ENCODE data around the gene NARF.

The NARF gene

GRCh38 chr17:82486231-82487094 lies 27.9 kb downstream of the NARF start:
- H3K27ac Mint-ChIP-seq, result peak overlapping the region; percentile 82
- peaks cover 54% of the 10 kb centered on the region for H3K36me3 Mint-ChIP-seq
- peaks cover 26% of the 10 kb centered on the region for H3K4me1 Mint-ChIP-seq
- no peaks in the 10 kb centered on the region for H3K27me3 Mint-ChIP-seq
- peak; percentile 37 for DNase-seq
- CTCF ChIA-PET, result no interaction called here
- no peaks in the 10 kb centered on the region for H3K9me3 Mint-ChIP-seq
- H3K4me3 Mint-ChIP-seq, result peak overlapping the region; percentile 26

GRCh38 chr17:82487910-82488309 lies 29.4 kb downstream of the NARF start:
- CTCF ChIA-PET, result interaction anchor here (0.5 kb wide), 1 partner anchor 50 kb away, joined by 3 read pairs; no protein-coding TSS in a partner anchor
- Mint-ChIP-seq H3K27me3 (no peaks in the 10 kb centered on the region), H3K4me3 (no peak overlapping the region), H3K9me3 (no peaks in the 10 kb centered on the region), H3K36me3 (peaks cover 44% of the 10 kb centered on the region), H3K4me1 (peaks cover 26% of the 10 kb centered on the region), H3K27ac (no peak overlapping the region)
- DNase-seq, result no peak

DNA sequence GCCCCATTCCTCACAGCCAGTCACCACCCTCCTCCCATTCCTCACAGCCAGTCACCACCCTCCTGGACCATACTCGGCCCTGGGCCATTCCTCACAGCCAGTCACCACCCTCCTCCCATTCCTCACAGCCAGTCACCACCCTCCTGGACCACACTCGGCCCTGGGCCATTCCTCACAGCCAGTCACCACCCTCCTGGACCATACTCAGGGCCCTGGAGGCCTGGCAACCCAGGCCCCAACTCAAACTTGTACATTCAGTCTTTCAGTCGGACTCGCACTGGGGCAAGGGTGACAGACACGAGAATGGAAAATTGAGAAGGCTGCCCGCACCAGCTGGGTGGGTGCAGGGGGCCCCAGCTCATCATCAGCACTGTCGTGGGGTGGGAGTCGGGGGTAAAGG lies 30.6 kb downstream of the NARF start:
- CTCF ChIA-PET, result no interaction called here
- H3K4me1 Mint-ChIP-seq, result peaks cover 30% of the 10 kb centered on the region
- DNase-seq, result no peak
- no peak overlapping the region for H3K4me3 Mint-ChIP-seq
- H3K9me3 Mint-ChIP-seq, result no peaks in the 10 kb centered on the region
- H3K27ac Mint-ChIP-seq, result no peak overlapping the region
- peaks cover 3% of the 10 kb centered on the region for H3K27me3 Mint-ChIP-seq
- peaks cover 38% of the 10 kb centered on the region for H3K36me3 Mint-ChIP-seq

DNA sequence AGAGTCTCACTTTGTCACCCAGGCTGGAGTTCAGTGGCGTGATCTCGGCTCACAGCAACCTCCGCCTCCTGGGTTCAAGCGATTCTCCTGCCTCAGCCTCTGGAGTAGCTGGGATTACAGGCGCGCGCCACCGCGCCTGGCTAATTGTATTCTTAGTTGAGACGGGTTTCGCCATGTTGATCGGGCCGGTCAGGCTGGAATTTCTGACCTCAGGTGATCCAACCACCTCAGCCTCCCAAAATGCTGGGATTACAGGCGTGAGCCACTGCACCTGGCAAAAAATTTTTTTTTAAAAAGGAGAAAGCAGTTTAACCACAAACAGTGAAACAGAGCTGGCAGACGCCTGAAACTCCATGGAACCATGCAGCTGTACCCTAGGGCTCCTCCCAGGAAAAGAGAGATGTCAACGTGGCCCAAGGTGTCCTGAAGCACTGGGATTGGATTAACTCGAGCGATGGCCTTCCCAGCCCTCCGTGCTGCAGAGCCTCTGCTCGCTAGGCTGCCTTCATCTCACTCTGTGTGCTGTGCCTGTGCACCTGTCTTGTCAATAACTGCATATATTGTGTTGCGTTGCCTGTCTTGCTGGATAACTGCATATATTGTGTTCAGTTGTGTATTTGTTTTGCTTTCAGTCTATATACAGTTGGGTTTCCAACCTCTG lies 31.4 kb downstream of the NARF start:
- H3K27me3 Mint-ChIP-seq, result peaks cover 10% of the 10 kb centered on the region
- CTCF ChIA-PET, result no interaction called here
- no peak overlapping the region for H3K27ac Mint-ChIP-seq
- H3K9me3 Mint-ChIP-seq, result no peaks in the 10 kb centered on the region
- H3K4me3 Mint-ChIP-seq, result no peak overlapping the region
- H3K4me1 Mint-ChIP-seq, result peaks cover 34% of the 10 kb centered on the region
- no peak for DNase-seq
- peaks cover 33% of the 10 kb centered on the region for H3K36me3 Mint-ChIP-seq

- Mint-ChIP-seq H3K4me1 (peaks cover 31% of the 10 kb centered on the region), H3K27ac (no peak overlapping the region), H3K36me3 (peaks cover 27% of the 10 kb centered on the region), H3K4me3 (no peak overlapping the region), H3K9me3 (no peaks in the 10 kb centered on the region), H3K27me3 (peaks cover 10% of the 10 kb centered on the region)
- no peak for DNase-seq
- CTCF ChIA-PET, result no interaction called here
Observed at GRCh38 chr17:82490512-82491195, 32.1 kb downstream of the NARF start.

- H3K9me3 Mint-ChIP-seq, result no peaks in the 10 kb centered on the region
- CTCF ChIA-PET, result no interaction called here
- no peak for DNase-seq
- H3K4me1 Mint-ChIP-seq, result peaks cover 31% of the 10 kb centered on the region
- H3K27ac Mint-ChIP-seq, result no peak overlapping the region
- peaks cover 22% of the 10 kb centered on the region for H3K36me3 Mint-ChIP-seq
- peaks cover 10% of the 10 kb centered on the region for H3K27me3 Mint-ChIP-seq
- H3K4me3 Mint-ChIP-seq, result no peak overlapping the region
Observed at GRCh38 chr17:82491196-82491530, 32.6 kb downstream of the NARF start.

- Mint-ChIP-seq H3K27me3 (peaks cover 10% of the 10 kb centered on the region), H3K27ac (no peak overlapping the region), H3K4me1 (peaks cover 28% of the 10 kb centered on the region), H3K36me3 (peaks cover 19% of the 10 kb centered on the region), H3K9me3 (no peaks in the 10 kb centered on the region), H3K4me3 (no peak overlapping the region)
- DNase-seq, result no peak
- CTCF ChIA-PET, result no interaction called here
Observed at GRCh38 chr17:82491533-82491932, 33.0 kb downstream of the NARF start.

DNA sequence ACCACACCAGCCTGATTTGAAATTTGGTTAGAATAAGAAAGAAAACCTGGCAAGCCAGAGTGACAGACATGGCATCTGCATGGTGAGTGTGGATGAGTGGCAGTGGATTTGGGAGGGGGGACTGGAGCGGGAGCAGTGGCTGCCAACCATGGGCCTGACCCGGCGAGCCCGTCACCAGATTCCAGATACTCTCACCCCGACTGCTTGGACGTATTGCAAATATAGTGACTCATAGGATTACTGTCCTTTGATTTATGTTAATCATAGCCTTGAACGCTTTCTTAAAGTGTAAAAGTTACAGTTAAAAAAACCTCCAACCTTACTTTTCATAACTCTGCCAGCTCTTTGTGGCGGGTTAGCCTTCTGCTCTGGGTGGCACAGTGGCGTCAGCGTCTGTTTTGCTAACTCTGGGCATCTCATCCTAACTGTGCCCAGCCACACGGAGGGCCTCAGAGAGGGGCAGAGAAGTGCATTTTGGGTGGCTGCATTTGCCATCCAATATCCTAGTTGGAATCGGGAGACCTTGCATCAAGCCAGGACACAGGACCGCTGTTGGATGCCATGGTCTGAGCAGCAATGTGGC lies 34.2 kb downstream of the NARF start:
- CTCF ChIA-PET, result interaction anchor here (1.4 kb wide), 1 partner anchor 60 kb away, joined by 3 read pairs; no protein-coding TSS in a partner anchor
- no peak for DNase-seq
- H3K9me3 Mint-ChIP-seq, result no peaks in the 10 kb centered on the region
- H3K27ac Mint-ChIP-seq, result no peak overlapping the region
- H3K4me1 Mint-ChIP-seq, result peaks cover 31% of the 10 kb centered on the region
- peaks cover 10% of the 10 kb centered on the region for H3K27me3 Mint-ChIP-seq
- peaks cover 11% of the 10 kb centered on the region for H3K36me3 Mint-ChIP-seq
- H3K4me3 Mint-ChIP-seq, result no peak overlapping the region

- Mint-ChIP-seq H3K9me3 (no peaks in the 10 kb centered on the region), H3K27ac (no peak overlapping the region)
Observed at GRCh38 chr17:82493226-82493781, 34.8 kb downstream of the NARF start.

GRCh38 chr17:82494236-82495055 lies 35.9 kb downstream of the NARF start:
- H3K36me3 Mint-ChIP-seq, result peaks cover 2% of the 10 kb centered on the region
- CTCF ChIA-PET, result interaction anchor here (0.7 to 1.3 kb wide), 2 partner anchors 25 to 57 kb away, joined by 3 read pairs; partner anchors contain the start of gene FOXK2
- H3K4me3 Mint-ChIP-seq, result peak overlapping the region; percentile 44
- H3K9me3 Mint-ChIP-seq, result no peaks in the 10 kb centered on the region
- peaks cover 44% of the 10 kb centered on the region for H3K4me1 Mint-ChIP-seq
- peaks cover 10% of the 10 kb centered on the region for H3K27me3 Mint-ChIP-seq
- H3K27ac Mint-ChIP-seq, result peak overlapping the region; percentile 84
- peak; percentile 92 for DNase-seq

More at GRCh38 chr17:82493226-82493781, 34.8 kb downstream of the NARF start:
- Mint-ChIP-seq H3K4me1 (peaks cover 36% of the 10 kb centered on the region), H3K27me3 (peaks cover 10% of the 10 kb centered on the region), H3K4me3 (no peak overlapping the region), H3K36me3 (peaks cover 9% of the 10 kb centered on the region)
- CTCF ChIA-PET, result interaction anchor here (1.3 to 1.4 kb wide), 2 partner anchors 58 to 60 kb away, joined by 3 read pairs; no protein-coding TSS in a partner anchor
- DNase-seq, result no peak

GRCh38 chr17:82495844-82496528 lies 37.4 kb downstream of the NARF start:
- DNase-seq, result peak; percentile 31
- peak overlapping the region; percentile 77 for H3K27ac Mint-ChIP-seq
- peaks cover 18% of the 10 kb centered on the region for H3K27me3 Mint-ChIP-seq
- H3K4me1 Mint-ChIP-seq, result peaks cover 42% of the 10 kb centered on the region
- H3K9me3 Mint-ChIP-seq, result no peaks in the 10 kb centered on the region
- H3K4me3 Mint-ChIP-seq, result peak overlapping the region; percentile 57
- CTCF ChIA-PET, result interaction anchor here (1.2 to 1.4 kb wide), 3 partner anchors 15 to 56 kb away, joined by 4 to 5 read pairs (median 4); no protein-coding TSS in a partner anchor
- H3K36me3 Mint-ChIP-seq, result no peaks in the 10 kb centered on the region

DNA sequence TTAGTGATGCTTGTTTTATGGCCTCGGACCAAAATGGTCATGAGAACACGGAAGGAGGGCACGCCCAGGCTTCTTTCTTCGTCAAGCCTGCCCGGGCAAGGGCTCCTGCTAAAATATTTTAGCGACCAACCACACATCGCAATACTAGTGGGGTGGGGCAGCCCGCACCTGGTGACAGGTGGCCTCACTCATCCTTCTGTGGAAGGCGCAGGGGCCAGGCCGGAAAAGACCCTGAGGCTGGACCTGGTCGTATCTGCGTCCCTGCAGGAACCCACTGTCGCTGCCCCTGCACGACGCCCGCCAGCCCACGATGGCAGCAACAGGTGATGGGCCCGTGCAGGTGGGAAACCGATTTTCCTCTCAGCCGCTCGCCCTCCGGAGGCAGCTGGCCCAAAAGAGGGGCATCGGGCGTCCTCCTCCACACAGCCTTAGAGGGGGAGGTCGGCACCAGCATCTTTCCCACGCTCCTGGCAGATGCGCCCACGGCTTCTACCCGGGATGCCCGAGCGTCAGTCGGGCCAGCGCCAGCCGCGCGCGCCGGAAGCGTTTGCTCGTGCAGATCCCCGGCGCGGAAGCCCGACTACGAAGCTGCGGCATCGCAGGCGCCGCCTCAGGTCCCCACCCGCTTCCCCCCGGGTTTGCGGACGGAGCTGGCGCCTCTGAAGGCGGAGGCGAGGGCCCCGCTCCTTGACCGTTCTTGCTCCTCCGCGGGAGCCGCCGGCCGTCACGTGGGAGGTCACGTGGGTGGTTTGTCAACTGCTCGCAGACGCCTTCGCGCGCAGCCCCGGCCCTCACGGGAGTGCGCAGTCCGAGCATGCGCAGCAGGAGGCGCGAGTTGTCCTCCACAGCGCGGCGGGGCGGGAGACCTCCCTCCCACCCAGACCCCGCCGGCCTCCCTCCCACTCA lies 38.2 kb downstream of the NARF start:
- Mint-ChIP-seq H3K36me3 (no peaks in the 10 kb centered on the region), H3K27ac (peak overlapping the region; percentile 77), H3K9me3 (no peaks in the 10 kb centered on the region)

More for the DNA sequence above, 38.2 kb downstream of the NARF start:
- H3K27me3 Mint-ChIP-seq, result peaks cover 24% of the 10 kb centered on the region
- peak overlapping the region; percentile 57 for H3K4me3 Mint-ChIP-seq
- DNase-seq, result peak; percentile 93
- peaks cover 42% of the 10 kb centered on the region for H3K4me1 Mint-ChIP-seq
- CTCF ChIA-PET, result interaction anchor here (1.2 to 1.4 kb wide), 3 partner anchors 16 to 55 kb away, joined by 4 to 5 read pairs (median 4); no protein-coding TSS in a partner anchor

Data from activated naive CD4-positive, alpha-beta T cell treated with anti-CD3 and anti-CD28 coated beads, Interleukin-2, amount 10 ng/mL, durations not matched to agents 7 days and 5 days (primary cell).